Measurements from ENCODE around the gene SARDH. TPM values are rescaled to one million over a fixed set of nuclear protein-coding genes. Genes with fewer than 3 reads are reported as not detected.

Gene SARDH
- total and polyA plus RNA-seq, 2 donors (not counting 1 experiment from before 2014, with no cell fraction given): 2.5 to 4.8 TPM

GRCh38 chr9:133689151-133689763 lies 48.9 kb downstream of the SARDH start:
- Histone ChIP-seq H3K36me3 (ENCODE audit: control insufficient read depth, insufficient read depth, low read length) (no peaks in the 10 kb centered on the region), H3K9me3 (ENCODE audit: control insufficient read depth, insufficient read depth, low read depth, low read length) (no peaks in the 10 kb centered on the region), H3K4me3 (replicated peaks in 1 of 4; ENCODE audit: control extremely low read depth in 1 of 4, insufficient read depth in 1 of 4, low read depth in 3 of 4, low read length in 4 of 4) (no peak overlapping the region), H3K79me2 (ENCODE audit: control insufficient read depth, insufficient read depth, low read length) (no peaks in the 10 kb centered on the region), H3K27me3 (ENCODE audit: control insufficient read depth, insufficient read depth, low read length) (no peaks in the 10 kb centered on the region), H3K4me2 (ENCODE audit: extremely low read depth, insufficient read depth, low read length) (no peak overlapping the region), H3K27ac (ENCODE audit: insufficient read depth, low read length) (no peak overlapping the region), H3K4me1 (ENCODE audit: control insufficient read depth, extremely low read depth, insufficient read depth, low read length) (no peaks in the 10 kb centered on the region), H4K20me1 (ENCODE audit: control insufficient read depth, extremely low read depth, insufficient read depth, low read length) (no peaks in the 10 kb centered on the region), H3K9ac (ENCODE audit: insufficient read depth, low read length) (no peak overlapping the region), H2AFZ (ENCODE audit: low read length) (no peak overlapping the region)
- TF ChIP-seq CTCF (conservative IDR thresholded peaks at IDR 0.05 in 1 of 2, IDR thresholded peaks at IDR 0.05 in 1 of 2; ENCODE audit: low read depth in 1 of 2, low read length in 2 of 2) (no peak), EZH2 (IDR thresholded peaks at IDR 0.05; ENCODE audit: low read length, missing control alignments) (no peak)
- DNase-seq (ENCODE audit: low read depth in 2 of 2): no peak

- H4K20me1 ChIP-seq (ENCODE audit: control insufficient read depth, extremely low read depth, insufficient read depth, low read length): no peaks in the 10 kb centered on the region
- no peak overlapping the region for H3K4me2 ChIP-seq (ENCODE audit: extremely low read depth, insufficient read depth, low read length)
- H3K36me3 ChIP-seq (ENCODE audit: control insufficient read depth, insufficient read depth, low read length): no peaks in the 10 kb centered on the region
- DNase-seq (ENCODE audit: low read depth in 2 of 2): no peak
- no peak overlapping the region for H3K27ac ChIP-seq (ENCODE audit: insufficient read depth, low read length)
- peaks cover 6% of the 10 kb centered on the region for H3K4me1 ChIP-seq (ENCODE audit: control insufficient read depth, extremely low read depth, insufficient read depth, low read length)
- no peak overlapping the region for H3K9ac ChIP-seq (ENCODE audit: insufficient read depth, low read length)
- TF ChIP-seq CTCF (conservative IDR thresholded peaks at IDR 0.05 in 1 of 2, IDR thresholded peaks at IDR 0.05 in 1 of 2; ENCODE audit: low read depth in 1 of 2, low read length in 2 of 2) (no peak), EZH2 (IDR thresholded peaks at IDR 0.05; ENCODE audit: low read length, missing control alignments) (no peak)
- no peaks in the 10 kb centered on the region for H3K9me3 ChIP-seq (ENCODE audit: control insufficient read depth, insufficient read depth, low read depth, low read length)
- H3K4me3 ChIP-seq (replicated peaks in 1 of 4; ENCODE audit: control extremely low read depth in 1 of 4, insufficient read depth in 1 of 4, low read depth in 3 of 4, low read length in 4 of 4): no peak overlapping the region
- H3K27me3 ChIP-seq (ENCODE audit: control insufficient read depth, insufficient read depth, low read length): no peaks in the 10 kb centered on the region
- H2AFZ ChIP-seq (ENCODE audit: low read length): no peak overlapping the region
- no peaks in the 10 kb centered on the region for H3K79me2 ChIP-seq (ENCODE audit: control insufficient read depth, insufficient read depth, low read length)
Observed at GRCh38 chr9:133687856-133688761, 50.0 kb downstream of the SARDH start.

All from fibroblast of lung (primary cell).